A549 (cell line): ENCODE data around the gene ALOX15B.

ENCODE experiments used
- ATOH8 ChIP-seq: fragments of 250-450 bp; sonication (Bioruptor Pico); IDR thresholded peaks from 2 replicates; pipeline ENCODE4 v1.5.0; 2020; ENCODE audit warnings: low read depth, mild to moderate bottlenecking, moderate library complexity
- BHLHE40 ChIP-seq: IDR thresholded peaks from 2 replicates; pipeline ENCODE4 v1.6.1; 2012; ENCODE audit warnings: low read depth, low read length, inconsistent platforms
- CBX8 ChIP-seq: fragments of 200-600 bp; sonication (generic); IDR thresholded peaks from 2 replicates; pipeline ENCODE4 v1.6.1; 2016
- CTCF ChIP-seq: fragments of >200 bp; sonication (Bioruptor Twin); formaldehyde crosslinking; IDR thresholded peaks from 3 replicates; pipeline ENCODE4 v1.5.1; 2016
- EP300 ChIP-seq, 2 experiments: fragments of >200 bp; sonication (Bioruptor Twin); formaldehyde crosslinking; IDR thresholded peaks; 2 replicates in 1 of 2; 3 replicates in 1 of 2; pipeline ENCODE4 v1.6.1; 2016 to 2017
- HMGXB4 ChIP-seq: fragments of 250-450 bp; sonication (Bioruptor Pico); IDR thresholded peaks from 2 replicates; pipeline ENCODE4 v1.5.0; 2021; ENCODE audit warnings: mild to moderate bottlenecking, moderate library complexity, borderline replicate concordance
- JUN ChIP-seq, 2 experiments: fragments of >200 bp; sonication (Bioruptor Twin); formaldehyde crosslinking; IDR thresholded peaks; 2 replicates in 1 of 2; 3 replicates in 1 of 2; pipeline ENCODE4 v1.6.1; 2016 to 2017
- JUNB ChIP-seq: fragments of >200 bp; sonication (Bioruptor Twin); formaldehyde crosslinking; IDR thresholded peaks from 2 replicates; pipeline ENCODE4 v1.6.1; 2016
- KDM1A ChIP-seq: fragments of 200-600 bp; sonication (generic); IDR thresholded peaks from 2 replicates; pipeline ENCODE4 v1.6.1; 2016; ENCODE audit warnings: low read depth, mild to moderate bottlenecking
- MYC ChIP-seq: IDR thresholded peaks from 2 replicates; pipeline ENCODE4 v1.6.1; 2012; ENCODE audit warnings: mild to moderate bottlenecking, inconsistent platforms, low read length, improper control_type of control experiment, borderline replicate concordance
- POLR2A ChIP-seq: IDR thresholded peaks from 2 replicates; pipeline ENCODE4 v1.6.1; 2012; ENCODE audit warnings: mild to moderate bottlenecking, low read length
- SMC3 ChIP-seq: fragments of >200 bp; sonication (Bioruptor Twin); formaldehyde crosslinking; IDR thresholded peaks from 3 replicates; pipeline ENCODE4 v1.6.1; 2018; ENCODE audit warnings: inconsistent platforms
- TP53 ChIP-seq: fragments of 250-450 bp; sonication (Bioruptor Pico); IDR thresholded peaks from 2 replicates; pipeline ENCODE4 v1.5.0; 2021; ENCODE audit warnings: mild to moderate bottlenecking, moderate library complexity

GRCh38 chr17:8041979-8042378, 3.1 kb downstream of the ALOX15B start:
- no peak for TF ChIP-seq SMC3
- TF ChIP-seq BHLHE40, result no peak
- TF ChIP-seq CTCF, result no peak
- TF ChIP-seq POLR2A, result no peak
- TF ChIP-seq JUN (IDR thresholded peaks at IDR 0.05), result no peak
- TF ChIP-seq TP53 (CRISPR knock-in tag), result no peak
- no peak for TF ChIP-seq KDM1A
- no peak for TF ChIP-seq CBX8
- no peak for TF ChIP-seq JUNB
- TF ChIP-seq ATOH8 (CRISPR knock-in tag), result no peak
- TF ChIP-seq HMGXB4 (CRISPR knock-in tag), result no peak
- no peak for TF ChIP-seq EP300 (IDR thresholded peaks at IDR 0.05)
- no peak for TF ChIP-seq MYC
